HCT116 (cell line): Measurements from ENCODE around the gene CDH13. TPM values are rescaled to one million over a fixed set of nuclear protein-coding genes. Genes with fewer than 3 reads are reported as not detected.

Experiments used
- ATAC-seq: fragments of 200-7000 bp; cut with Tn5 transposase; 2 replicates; pipeline ENCODE4 v1.9.1; 2020; ENCODE audit warnings: mild to moderate bottlenecking, moderate library complexity
- BruUV-seq: library from RNA; stranded (reverse); fragments of 400-500 nt; replicated peaks from 2 replicates; lab custom pipeline; 2021; lab: Mats Ljungman, UMichigan
- CTCF ChIA-PET: fragments of 300-600 bp; sonication (Branson Sonifier 250); formaldehyde crosslinking; loops from one replicate; lab custom pipeline; 2021; ENCODE audit warnings: antibody characterized with exemption; lab: Charles Lee
- POLR2A ChIA-PET: fragments of 300-600, 350-600 bp; sonication (Branson Sonifier 250); formaldehyde crosslinking; loops from one replicate; lab custom pipeline; 2021; ENCODE audit warnings: antibody characterized with exemption; lab: Charles Lee
- RAD21 ChIA-PET, 2 experiments: fragments of 300-600 bp; sonication (Branson Sonifier 250); formaldehyde crosslinking; loops; one replicate each; lab custom pipeline; 2023; ENCODE audit warnings: low total read pairs in 2 of 2; ENCODE audit not compliant: uncharacterized antibody in 2 of 2, unreplicated experiment in 2 of 2, low non-redundant PET in 1 of 2; lab: Charles Lee
- DNase-seq: peaks from one replicate; pipeline ENCODE4 v3.0.0-alpha.2; 2010; ENCODE audit warnings: low read depth, low spot score
- H2AFZ ChIP-seq: fragments of 200-600 bp; shearing (Covaris generic), sonication (generic); 2 replicates; pipeline ENCODE4 v1.6.1; 2017; ENCODE audit warnings: low read depth, mixed run types, mixed read lengths, antibody characterized with exemption, low read length; ENCODE audit not compliant: poor library complexity, severe bottlenecking
- H3K27ac ChIP-seq: 2 replicates; pipeline ENCODE4 v1.5.1; 2012; ENCODE audit warnings: low read depth, low read length
- H3K27me3 ChIP-seq: fragments of 200-600 bp; sonication (generic); 2 replicates; pipeline ENCODE4 v1.6.1; 2016; ENCODE audit warnings: mixed run types, low read length, mixed read lengths; ENCODE audit not compliant: insufficient read depth
- H3K36me3 ChIP-seq, 2 experiments: fragments of 200-500 bp in 1 of 2; fragments of 200-600 bp in 1 of 2; sonication (Bioruptor generic) in 1 of 2; sonication (generic) in 1 of 2; 2 replicates each; pipeline versions ENCODE4 v1.5.1 to v1.6.1; 2014 to 2016; ENCODE audit warnings: low read length in 2 of 2, inconsistent platforms in 1 of 2, mixed read lengths in 1 of 2, mixed run types in 1 of 2; ENCODE audit not compliant: insufficient read depth in 2 of 2, control insufficient read depth in 1 of 2
- H3K4me1 ChIP-seq, 2 experiments: fragments of 200-600 bp in 1 of 2; sonication (generic) in 1 of 2; 2 replicates each; pipeline versions ENCODE4 v1.5.1 to v1.6.1; 2012 to 2017; ENCODE audit warnings: low read length in 2 of 2, inconsistent platforms in 1 of 2, mild to moderate bottlenecking in 1 of 2, mixed read lengths in 1 of 2, mixed run types in 1 of 2, moderate library complexity in 1 of 2; ENCODE audit not compliant: insufficient read depth in 2 of 2, control insufficient read depth in 1 of 2
- H3K4me2 ChIP-seq: fragments of 200-600 bp; sonication (generic); 2 replicates; pipeline ENCODE4 v1.6.1; 2017; ENCODE audit warnings: mixed run types, low read length, mixed read lengths
- H3K4me3 ChIP-seq, 2 experiments: fragments of 200-600 bp in 1 of 2; sonication (generic) in 1 of 2; replicated peaks in 1 of 2; 2 replicates each; pipeline ENCODE4 v1.5.1; 2011 to 2016; ENCODE audit warnings: low read length in 2 of 2, control low read depth in 1 of 2, low read depth in 1 of 2, mild to moderate bottlenecking in 1 of 2, mixed read lengths in 1 of 2, mixed run types in 1 of 2
- H3K79me2 ChIP-seq: fragments of 200-600 bp; sonication (generic); 2 replicates; pipeline ENCODE4 v1.6.1; 2017; ENCODE audit warnings: mild to moderate bottlenecking, mixed run types, low read length, moderate library complexity, mixed read lengths; ENCODE audit not compliant: insufficient read depth
- H3K9ac ChIP-seq: fragments of 200-600 bp; sonication (generic); 2 replicates; pipeline ENCODE4 v1.6.1; 2016; ENCODE audit warnings: low read length, mixed read lengths
- H3K9me2 ChIP-seq: fragments of 200-600 bp; sonication (generic), shearing (Covaris generic); 2 replicates; pipeline ENCODE4 v1.6.1; 2017; ENCODE audit warnings: mixed run types, mild to moderate bottlenecking, moderate library complexity; ENCODE audit not compliant: insufficient read depth
- H3K9me3 ChIP-seq, 2 experiments: fragments of 200-500 bp in 1 of 2; fragments of 200-600 bp in 1 of 2; sonication (Bioruptor generic) in 1 of 2; sonication (generic) in 1 of 2; 2 replicates each; pipeline ENCODE4 v1.6.1; 2014 to 2017; ENCODE audit warnings: low read length in 2 of 2, mixed read lengths in 2 of 2, inconsistent platforms in 1 of 2, low read depth in 1 of 2, mild to moderate bottlenecking in 1 of 2, mixed run types in 1 of 2, moderate library complexity in 1 of 2; ENCODE audit not compliant: control insufficient read depth in 1 of 2, insufficient read depth in 1 of 2
- H4K20me1 ChIP-seq: fragments of 200-600 bp; sonication (generic), shearing (Covaris generic); 2 replicates; pipeline ENCODE4 v1.6.1; 2017; ENCODE audit warnings: mixed run types, mild to moderate bottlenecking, moderate library complexity; ENCODE audit not compliant: insufficient read depth
- CBX3 ChIP-seq: IDR thresholded peaks from 2 replicates; pipeline ENCODE4 v1.6.1; 2012; ENCODE audit warnings: low read depth
- CEBPB ChIP-seq: IDR thresholded peaks from 2 replicates; pipeline ENCODE4 v1.6.1; 2012; ENCODE audit warnings: low read depth
- EZH2 ChIP-seq: fragments of 200-600 bp; sonication (generic); IDR thresholded peaks from 2 replicates; pipeline ENCODE4 v1.6.1; 2017; ENCODE audit warnings: antibody characterized with exemption, mixed run types
- EZH2phosphoT487 ChIP-seq: fragments of 200-600 bp; IDR thresholded peaks from 2 replicates; pipeline ENCODE4 v1.6.1; 2018; ENCODE audit warnings: antibody characterized with exemption, borderline replicate concordance
- POLR2A ChIP-seq: IDR thresholded peaks from 2 replicates; pipeline ENCODE4 v1.7.0; 2011; ENCODE audit warnings: borderline replicate concordance; ENCODE audit not compliant: insufficient read depth, insufficient read length; ENCODE audit errors: extremely low read depth
- POLR2AphosphoS5 ChIP-seq: IDR thresholded peaks from 2 replicates; pipeline ENCODE4 v1.6.1; 2011; ENCODE audit warnings: mild to moderate bottlenecking, low read depth, low read length, moderate library complexity
- SRF ChIP-seq: IDR thresholded peaks from 2 replicates; pipeline ENCODE4 v1.6.1; 2012; ENCODE audit warnings: low read depth
- TCF7L2 ChIP-seq: IDR thresholded peaks from 2 replicates; pipeline ENCODE4 v1.7.0; 2011; ENCODE audit warnings: borderline replicate concordance, inconsistent platforms; ENCODE audit not compliant: insufficient read depth, insufficient read length; ENCODE audit errors: extremely low read depth
- YY1 ChIP-seq: IDR thresholded peaks from 2 replicates; pipeline ENCODE4 v1.6.1; 2011; ENCODE audit warnings: low read length, low read depth, moderate library complexity, mild to moderate bottlenecking; ENCODE audit not compliant: insufficient replicate concordance; ENCODE audit errors: extremely low read depth
- ZFX ChIP-seq: fragments of 450-650 bp; IDR thresholded peaks from 2 replicates; pipeline ENCODE4 v1.6.1; 2017
- ZNF274 ChIP-seq: fragments of 200-500 bp; sonication (Bioruptor generic); IDR thresholded peaks from 2 replicates; pipeline ENCODE4 v1.6.1; 2014; ENCODE audit warnings: mild to moderate bottlenecking, low read depth, low read length, inconsistent platforms
- intact Hi-C: fragments of 100-400 bp; cut with micrococcal nuclease; formaldehyde crosslinking; loops from 2 replicates; pipeline ENCODE4 v1.10.0; 2022
- total RNA-seq: library from RNA; stranded (reverse); gene quantifications from one replicate; pipeline ENCODE4 v1.2.1, GENCODE V29; 2021; ENCODE audit not compliant: unreplicated experiment
- TF ChIP-seq, protein P1 (sequence below): IDR thresholded peaks from 2 replicates; pipeline ENCODE4 v1.6.1; 2012
- TF ChIP-seq, protein P2 (sequence below), 3 experiments: fragments of 200-600 bp in 1 of 3; sonication (generic) in 1 of 3; IDR thresholded peaks in 2 of 3; conservative IDR thresholded peaks in 1 of 3; 2 replicates each; pipeline ENCODE4 v1.5.1; 2012 to 2017; ENCODE audit warnings: low read depth in 2 of 3, low read length in 2 of 3, antibody characterized with exemption in 1 of 3, borderline replicate concordance in 1 of 3, control low read depth in 1 of 3, mild to moderate bottlenecking in 1 of 3, mixed read lengths in 1 of 3, mixed run types in 1 of 3, moderate library complexity in 1 of 3; ENCODE audit not compliant: insufficient read depth in 1 of 3

The CDH13 gene
- total RNA-seq, 1 experiment from 2014 or later: not detected

DNA sequence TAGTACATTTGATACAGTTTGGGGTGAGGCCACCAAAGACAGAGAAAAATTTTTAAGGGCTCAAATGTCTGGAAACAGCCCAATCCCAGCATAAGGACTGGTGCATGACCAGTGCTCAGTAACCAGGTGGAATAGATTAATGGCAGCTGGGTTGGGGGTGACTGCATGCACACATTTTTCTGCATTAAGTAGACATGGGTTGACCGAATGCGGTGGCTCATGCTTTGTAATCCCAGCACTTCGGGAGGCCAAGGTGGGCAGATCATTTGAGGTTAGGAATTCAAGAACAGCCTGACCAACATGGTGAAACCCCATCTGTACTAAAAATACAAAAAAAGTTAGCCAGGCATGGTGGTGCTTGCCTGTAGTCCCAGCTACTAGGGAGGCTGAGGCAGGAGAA lies 1060.0 kb downstream of the CDH13 start:
- Histone ChIP-seq H3K9me3 (no peaks in the 10 kb centered on the region), H3K79me2 (no peaks in the 10 kb centered on the region), H2AFZ (no peak overlapping the region), H4K20me1 (no peaks in the 10 kb centered on the region)
- no peak for ATAC-seq
- TF ChIP-seq POLR2AphosphoS5 (no peak), ZNF274 (no peak), EZH2phosphoT487 (no peak), ZFX (no peak), YY1 (no peak), POLR2A (no peak), CBX3 (no peak), CEBPB (no peak), TCF7L2 (no peak), SRF (no peak), EZH2 (no peak)
- TF ChIP-seq, protein P1, sequence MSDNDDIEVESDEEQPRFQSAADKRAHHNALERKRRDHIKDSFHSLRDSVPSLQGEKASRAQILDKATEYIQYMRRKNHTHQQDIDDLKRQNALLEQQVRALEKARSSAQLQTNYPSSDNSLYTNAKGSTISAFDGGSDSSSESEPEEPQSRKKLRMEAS: no peak
- TF ChIP-seq, all 23 proteins: peak for 0
- no peak for DNase-seq
- H3K9ac ChIP-seq: no peak overlapping the region
- CTCF ChIA-PET: no interaction called here
- RAD21 ChIA-PET: no interaction called here
- intact Hi-C loops: no loop called here
- no peaks in the 10 kb centered on the region for H3K4me1 ChIP-seq
- no TSS peak for BruUV-seq
- H3K27ac ChIP-seq: no peak overlapping the region
- H3K36me3 ChIP-seq: no peaks in the 10 kb centered on the region
- no peaks in the 10 kb centered on the region for H3K9me2 ChIP-seq
- H3K27me3 ChIP-seq: peaks cover 22% of the 10 kb centered on the region; the same call in 1 of the 2 replicates
- no peak overlapping the region for H3K4me3 ChIP-seq
- H3K4me2 ChIP-seq: no peak overlapping the region
- POLR2A ChIA-PET: no interaction called here

DNA sequence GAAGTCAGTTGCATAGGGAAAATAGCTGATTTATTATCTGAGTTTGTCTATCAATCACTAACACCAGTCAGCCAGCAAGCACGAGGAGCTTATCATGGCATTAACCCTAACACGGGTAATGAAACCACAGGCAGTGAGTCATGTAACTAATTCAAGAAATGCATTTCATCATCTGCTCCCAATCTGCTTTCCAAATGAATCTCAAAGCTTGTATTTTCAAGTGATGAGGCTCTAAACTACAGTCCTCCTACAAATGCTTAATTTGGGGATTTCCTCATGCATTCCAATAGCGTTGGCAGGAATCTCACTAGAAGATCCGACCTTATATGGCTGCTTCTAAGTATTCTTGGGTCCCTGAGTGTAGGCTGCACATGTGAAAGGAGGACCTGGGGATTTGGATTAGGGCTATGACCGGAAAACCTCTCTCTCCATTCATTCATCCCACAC lies 1062.6 kb downstream of the CDH13 start:
- no peak for DNase-seq
- BruUV-seq: no TSS peak
- no peak for ATAC-seq
- Histone ChIP-seq H3K9ac (no peak overlapping the region), H3K79me2 (no peaks in the 10 kb centered on the region), H3K4me3 (no peak overlapping the region), H3K27me3 (peaks cover 32% of the 10 kb centered on the region), H2AFZ (no peak overlapping the region), H3K36me3 (no peaks in the 10 kb centered on the region), H3K4me1 (no peaks in the 10 kb centered on the region), H3K27ac (no peak overlapping the region), H3K9me2 (no peaks in the 10 kb centered on the region), H3K4me2 (no peak overlapping the region), H3K9me3 (no peaks in the 10 kb centered on the region), H4K20me1 (no peaks in the 10 kb centered on the region)
- TF ChIP-seq, protein P2, sequence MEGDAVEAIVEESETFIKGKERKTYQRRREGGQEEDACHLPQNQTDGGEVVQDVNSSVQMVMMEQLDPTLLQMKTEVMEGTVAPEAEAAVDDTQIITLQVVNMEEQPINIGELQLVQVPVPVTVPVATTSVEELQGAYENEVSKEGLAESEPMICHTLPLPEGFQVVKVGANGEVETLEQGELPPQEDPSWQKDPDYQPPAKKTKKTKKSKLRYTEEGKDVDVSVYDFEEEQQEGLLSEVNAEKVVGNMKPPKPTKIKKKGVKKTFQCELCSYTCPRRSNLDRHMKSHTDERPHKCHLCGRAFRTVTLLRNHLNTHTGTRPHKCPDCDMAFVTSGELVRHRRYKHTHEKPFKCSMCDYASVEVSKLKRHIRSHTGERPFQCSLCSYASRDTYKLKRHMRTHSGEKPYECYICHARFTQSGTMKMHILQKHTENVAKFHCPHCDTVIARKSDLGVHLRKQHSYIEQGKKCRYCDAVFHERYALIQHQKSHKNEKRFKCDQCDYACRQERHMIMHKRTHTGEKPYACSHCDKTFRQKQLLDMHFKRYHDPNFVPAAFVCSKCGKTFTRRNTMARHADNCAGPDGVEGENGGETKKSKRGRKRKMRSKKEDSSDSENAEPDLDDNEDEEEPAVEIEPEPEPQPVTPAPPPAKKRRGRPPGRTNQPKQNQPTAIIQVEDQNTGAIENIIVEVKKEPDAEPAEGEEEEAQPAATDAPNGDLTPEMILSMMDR (IDR thresholded peaks at IDR 0.05 in 2 of 3, conservative IDR thresholded peaks at IDR 0.05 in 1 of 3; ENCODE audit: borderline replicate concordance in 1 of 3, insufficient read depth in 1 of 3, low read depth in 2 of 3, low read length in 2 of 3): no peak
- intact Hi-C loops: no loop called here
- ChIA-PET CTCF (no interaction called here), RAD21 (no interaction called here), POLR2A (no interaction called here)
